GM12878 (cell line): ENCODE data around the gene ZNF527. TPM values are rescaled to one million over a fixed set of nuclear protein-coding genes. Genes with fewer than 3 reads are reported as not detected.
A peak's percentile ranks its signal among the peaks of the same experiment; 100 is the strongest.

Experiments
- BACH1 ChIP-seq: fragments of 450-650 bp; IDR thresholded peaks from 2 replicates; pipeline ENCODE4 v1.6.1; 2017; ENCODE audit warnings: mild to moderate bottlenecking, borderline replicate concordance
- BCL3 ChIP-seq: IDR thresholded peaks from 2 replicates; pipeline ENCODE4 v1.6.1; 2011; ENCODE audit warnings: borderline replicate concordance, low read depth, mild to moderate bottlenecking, moderate library complexity, low read length; ENCODE audit not compliant: insufficient read depth, poor library complexity, severe bottlenecking
- CEBPB ChIP-seq, 2 experiments: fragments of 150-350 bp in 1 of 2; IDR thresholded peaks; 2 replicates each; pipeline ENCODE4 v1.6.1; 2012 to 2014; ENCODE audit warnings: low read depth in 2 of 2, low read length in 2 of 2, borderline replicate concordance in 1 of 2, inconsistent platforms in 1 of 2
- EP300 ChIP-seq, 2 experiments: fragments of 150-350 bp in 1 of 2; IDR thresholded peaks; 2 replicates each; pipeline ENCODE4 v1.6.1; 2011 to 2012; ENCODE audit warnings: low read depth in 2 of 2, low read length in 2 of 2, borderline replicate concordance in 1 of 2, improper control_type of control experiment in 1 of 2, inconsistent platforms in 1 of 2; ENCODE audit not compliant: control insufficient read depth in 1 of 2
- ETV6 ChIP-seq, 2 experiments: fragments of 450-650 bp in 1 of 2; IDR thresholded peaks in 1 of 2; conservative IDR thresholded peaks in 1 of 2; 2 replicates each; pipeline ENCODE4 v1.6.1; 2014; ENCODE audit warnings: antibody characterized with exemption in 1 of 2, borderline replicate concordance in 1 of 2, low read depth in 1 of 2, mild to moderate bottlenecking in 1 of 2, moderate library complexity in 1 of 2
- GABPA ChIP-seq: IDR thresholded peaks from 2 replicates; pipeline ENCODE4 v1.6.1; 2014; ENCODE audit warnings: antibody characterized with exemption, low read depth, mild to moderate bottlenecking, inconsistent platforms
- IKZF2 ChIP-seq, 2 experiments: fragments of 450-650 bp; IDR thresholded peaks; 2 replicates each; pipeline ENCODE4 v1.6.1; 2017; ENCODE audit warnings: mild to moderate bottlenecking in 2 of 2, moderate library complexity in 2 of 2
- KDM1A ChIP-seq: fragments of 200-600 bp; sonication (generic); IDR thresholded peaks from 2 replicates; pipeline ENCODE4 v1.6.1; 2016; ENCODE audit warnings: borderline replicate concordance
- NR2C2 ChIP-seq: IDR thresholded peaks from 2 replicates; pipeline ENCODE4 v1.6.1; 2011; ENCODE audit warnings: borderline replicate concordance, low read depth; ENCODE audit not compliant: control insufficient read depth, insufficient read length
- NRF1 ChIP-seq: conservative IDR thresholded peaks from 2 replicates; pipeline ENCODE4 v1.6.1; 2011; ENCODE audit warnings: mild to moderate bottlenecking, low read depth, low read length, improper control_type of control experiment
- PAX8 ChIP-seq: fragments of 450-650 bp; IDR thresholded peaks from 2 replicates; pipeline ENCODE4 v1.6.1; 2017; ENCODE audit warnings: mild to moderate bottlenecking, moderate library complexity
- RAD21 ChIP-seq: IDR thresholded peaks from 2 replicates; pipeline ENCODE4 v1.6.1; 2011; ENCODE audit warnings: mild to moderate bottlenecking, low read depth, low read length, moderate library complexity; ENCODE audit not compliant: insufficient read depth
- SIX5 ChIP-seq: IDR thresholded peaks from 2 replicates; pipeline ENCODE4 v1.6.1; 2011; ENCODE audit warnings: mild to moderate bottlenecking, low read depth, low read length, moderate library complexity; ENCODE audit not compliant: severe bottlenecking
- SKIL ChIP-seq: fragments of 450-650 bp; IDR thresholded peaks from 2 replicates; pipeline ENCODE4 v1.6.1; 2017; ENCODE audit warnings: mild to moderate bottlenecking, low read depth, inconsistent platforms; ENCODE audit not compliant: poor library complexity, severe bottlenecking
- SMARCA5 ChIP-seq: fragments of 450-650 bp; IDR thresholded peaks from 2 replicates; pipeline ENCODE4 v1.6.1; 2017; ENCODE audit warnings: mild to moderate bottlenecking
- TARDBP ChIP-seq: IDR thresholded peaks from 2 replicates; pipeline ENCODE4 v1.6.1; 2016; ENCODE audit warnings: borderline replicate concordance
- YBX1 ChIP-seq: fragments of 450-650 bp; IDR thresholded peaks from 2 replicates; pipeline ENCODE4 v1.6.1; 2016; ENCODE audit warnings: antibody characterized with exemption
- ZBTB4 ChIP-seq: fragments of 450-650 bp; formaldehyde crosslinking; IDR thresholded peaks from 2 replicates; pipeline ENCODE4 v1.4.0; 2022; ENCODE audit warnings: mild to moderate bottlenecking, moderate library complexity
- ZNF217 ChIP-seq: fragments of 450-650 bp; IDR thresholded peaks from 2 replicates; pipeline ENCODE4 v1.6.1; 2017; ENCODE audit warnings: antibody characterized with exemption, mild to moderate bottlenecking
- ZSCAN29 ChIP-seq: fragments of 450-650 bp; IDR thresholded peaks from 2 replicates; pipeline ENCODE4 v1.6.1; 2017; ENCODE audit warnings: mild to moderate bottlenecking, moderate library complexity
- polyA plus RNA-seq, 11 experiments: library from polyadenylated mRNA; depleted of rRNA in 4 of 11; unstranded in 6 of 11; stranded (reverse) in 5 of 11; fragments of >200 nt; fragmentation: Nextera tagmentation in 4 of 11; fragmentation: Illumina TruSeq in 1 of 11; extraction: Ambion mirVana in 4 of 11; extraction: Trizol in 1 of 11; gene quantifications; 1 replicate in 1 of 11; 2 replicates in 10 of 11; pipeline versions ENCODE4 v1.2.1 to v1.2.3, GENCODE V29; 2011 to 2016; ENCODE audit warnings: inconsistent platforms in 2 of 11, missing spikeins in 2 of 11, low read depth in 1 of 11
- total RNA-seq, 4 experiments: library from RNA; depleted of rRNA in 3 of 4; stranded (reverse); fragments of >200 nt in 3 of 4; fragmentation: Illumina TruSeq in 1 of 4; extraction: Trizol in 1 of 4; gene quantifications; 2 replicates each; pipeline versions ENCODE4 v1.2.1 to v1.2.3, GENCODE V29; 2013 to 2021
- TF ChIP-seq, protein P1 (sequence below): IDR thresholded peaks from 2 replicates; pipeline ENCODE4 v1.6.1; 2011; ENCODE audit warnings: mild to moderate bottlenecking, low read depth, low read length, moderate library complexity; ENCODE audit not compliant: insufficient replicate concordance

Gene ZNF527
- total and polyA plus RNA-seq, 10 of the 15 experiments (the other 5 are each of a cell fraction or from before 2014, with no cell fraction given) = 2.0 to 5.6 (median 3.6) TPM

DNA sequence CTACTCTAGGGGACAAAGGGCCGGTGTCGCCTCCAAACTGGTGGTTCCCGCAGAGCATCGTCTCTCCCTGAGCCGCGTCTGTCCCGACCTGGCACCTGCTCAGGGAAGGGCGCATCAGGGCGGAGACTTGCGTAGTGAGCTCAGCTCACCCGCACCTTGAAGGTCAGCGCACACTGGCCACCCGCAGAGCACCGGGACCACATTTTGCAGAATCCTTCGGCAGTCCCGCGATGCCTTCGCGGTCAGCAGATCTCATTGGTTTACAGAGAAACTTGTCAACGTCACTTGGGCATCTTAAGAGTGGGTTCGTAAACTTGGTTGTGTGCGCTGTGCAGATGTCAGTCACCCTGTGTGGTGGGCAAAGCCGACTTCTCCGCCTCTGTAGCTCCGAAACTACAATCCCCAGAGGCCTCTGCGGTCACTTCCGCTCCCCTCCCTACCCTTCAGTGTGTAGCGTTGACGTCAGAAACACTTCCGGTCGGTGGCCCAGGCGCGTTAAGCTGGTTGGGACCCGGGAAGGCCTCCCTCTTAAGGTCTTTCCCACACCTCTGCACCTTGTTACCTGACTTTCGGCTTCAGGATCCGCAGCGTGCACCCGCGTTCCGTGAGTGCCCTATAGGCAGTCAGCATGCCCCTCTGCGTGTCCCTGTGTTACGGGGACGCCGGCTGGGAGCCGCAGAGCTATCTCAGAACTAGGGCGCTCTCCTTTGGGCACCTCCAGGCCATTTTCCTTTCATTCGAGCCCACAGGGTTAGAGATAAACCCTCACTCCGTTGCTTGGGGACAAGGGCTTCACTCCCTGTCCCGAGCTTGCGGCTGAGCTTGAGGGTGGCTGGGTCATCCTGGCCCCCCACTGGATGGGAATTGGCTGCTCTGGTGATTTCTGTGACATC, 36.5 kb upstream of the ZNF527 start (continued):
- TF ChIP-seq SKIL (no peak), SIX5 (peak; percentile 91), TARDBP (no peak), ZNF217 (no peak), BCL3 (peak; percentile 69), KDM1A (no peak), NR2C2 (no peak), CEBPB (IDR thresholded peaks at IDR 0.05; ENCODE audit: borderline replicate concordance in 1 of 2, low read depth in 2 of 2, low read length in 2 of 2) (no peak), RAD21 (no peak), ZBTB4 (no peak), NRF1 (no peak), EP300 (IDR thresholded peaks at IDR 0.05; ENCODE audit: borderline replicate concordance in 1 of 2, control insufficient read depth in 1 of 2, low read depth in 2 of 2, low read length in 2 of 2) (no peak; a peak in 1 of 4 replicates), IKZF2 (IDR thresholded peaks at IDR 0.05) (peak in 1 of 2 experiments; percentile 19; a peak in 1 of 4 replicates), PAX8 (no peak), GABPA (peak; percentile 95), SMARCA5 (no peak), YBX1 (no peak), ZSCAN29 (0 out of 2 replicates have a peak, but pooled peaks have one; percentile 32), BACH1 (no peak; the same call in none of the 2 replicates), ETV6 (conservative IDR thresholded peaks at IDR 0.05 in 1 of 2, IDR thresholded peaks at IDR 0.05 in 1 of 2; ENCODE audit: borderline replicate concordance in 1 of 2, low read depth in 1 of 2) (no peak)
- TF ChIP-seq, protein P1, sequence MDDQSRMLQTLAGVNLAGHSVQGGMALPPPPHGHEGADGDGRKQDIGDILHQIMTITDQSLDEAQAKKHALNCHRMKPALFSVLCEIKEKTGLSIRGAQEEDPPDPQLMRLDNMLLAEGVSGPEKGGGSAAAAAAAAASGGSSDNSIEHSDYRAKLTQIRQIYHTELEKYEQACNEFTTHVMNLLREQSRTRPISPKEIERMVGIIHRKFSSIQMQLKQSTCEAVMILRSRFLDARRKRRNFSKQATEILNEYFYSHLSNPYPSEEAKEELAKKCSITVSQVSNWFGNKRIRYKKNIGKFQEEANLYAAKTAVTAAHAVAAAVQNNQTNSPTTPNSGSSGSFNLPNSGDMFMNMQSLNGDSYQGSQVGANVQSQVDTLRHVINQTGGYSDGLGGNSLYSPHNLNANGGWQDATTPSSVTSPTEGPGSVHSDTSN = peak; percentile 70
